Measurements from ENCODE around the gene CDKL4.
"Not testable (repeated sequence)": the region's sequence is repeated elsewhere in the genome, so short reads cannot be mapped to it uniquely, and the experiment has no call there.

Gene CDKL4

GRCh38 chr2:39140948-39141333 is 102.8 kb downstream of the CDKL4 start:
- not testable (repeated sequence) for DNase-seq

- no peak for DNase-seq
Observed at GRCh38 chr2:39140322-39140847, 103.4 kb downstream of the CDKL4 start.

- no peak for DNase-seq
Observed at GRCh38 chr2:39139511-39140237, 104.1 kb downstream of the CDKL4 start.

GRCh38 chr2:39138837-39139211 is 104.9 kb downstream of the CDKL4 start:
- DNase-seq, result no peak

GRCh38 chr2:39138187-39138836 is 105.5 kb downstream of the CDKL4 start:
- not testable (repeated sequence) for DNase-seq

- DNase-seq, result no peak
Observed at GRCh38 chr2:39136799-39137198, 107.0 kb downstream of the CDKL4 start.

GRCh38 chr2:39135690-39136259 is 108.0 kb downstream of the CDKL4 start:
- no peak for DNase-seq

GRCh38 chr2:39133215-39133851 is 110.4 kb downstream of the CDKL4 start:
- no peak for DNase-seq

GRCh38 chr2:39128919-39129391 is 114.8 kb downstream of the CDKL4 start:
- no peak for DNase-seq

- DNase-seq, result no peak
Observed at GRCh38 chr2:39127973-39128372, 115.8 kb downstream of the CDKL4 start.

All from NCI-H1417 (cell line).